Neural progenitor cell (in vitro differentiated cells): Measurements from ENCODE around the gene GMPR. TPM values are rescaled to one million over a fixed set of nuclear protein-coding genes. Genes with fewer than 3 reads are reported as not detected.

Source experiments
- DNase-seq: peaks from one replicate; pipeline ENCODE4 v3.0.0-alpha.2; 2016; ENCODE audit warnings: low spot score
- H2AFZ ChIP-seq: fragments of 200-600 bp; sonication (generic); replicated peaks from 2 replicates; pipeline ENCODE4 v1.6.1; 2016; ENCODE audit warnings: antibody characterized with exemption
- H3F3A ChIP-seq: fragments of 200-600 bp; sonication (generic); 2 replicates; pipeline ENCODE4 v1.6.1; 2016; ENCODE audit warnings: antibody characterized with exemption, low read depth
- H3K27ac ChIP-seq: fragments of 200-600 bp; sonication (generic); 2 replicates; pipeline ENCODE4 v1.5.1; 2016; ENCODE audit warnings: mild to moderate bottlenecking
- H3K27me3 ChIP-seq: fragments of 200-600 bp; sonication (generic); 2 replicates; pipeline ENCODE4 v1.6.1; 2016; ENCODE audit warnings: mild to moderate bottlenecking, moderate library complexity
- H3K36me3 ChIP-seq: fragments of 200-600 bp; sonication (generic); 2 replicates; pipeline ENCODE4 v1.5.1; 2016
- H3K4me1 ChIP-seq: fragments of 200-600 bp; sonication (generic); 2 replicates; pipeline ENCODE4 v1.6.1; 2016; ENCODE audit warnings: mixed run types
- H3K4me2 ChIP-seq: fragments of 200-600 bp; sonication (generic); 2 replicates; pipeline ENCODE4 v1.6.1; 2016
- H3K4me3 ChIP-seq: fragments of 200-600 bp; sonication (generic); 2 replicates; pipeline ENCODE4 v1.5.1; 2016
- H3K79me2 ChIP-seq: fragments of 200-600 bp; sonication (generic); 2 replicates; pipeline ENCODE4 v1.6.1; 2016; ENCODE audit warnings: low read depth
- H3K9ac ChIP-seq: fragments of 200-600 bp; sonication (generic); 2 replicates; pipeline ENCODE4 v1.6.1; 2016
- H3K9me3 ChIP-seq: fragments of 200-600 bp; sonication (generic); 2 replicates; pipeline ENCODE4 v1.5.1; 2016; ENCODE audit warnings: low read depth
- H4K20me1 ChIP-seq: fragments of 200-600 bp; sonication (generic); 2 replicates; pipeline ENCODE4 v1.6.1; 2016; ENCODE audit warnings: low read depth
- H3K27ac Mint-ChIP-seq: 3 replicates; pipeline ENCODE4 v1.8.0; 2021; ENCODE audit warnings: mixed read lengths
- H3K27me3 Mint-ChIP-seq: 2 replicates; pipeline ENCODE4 v1.8.0; 2022; ENCODE audit warnings: low read depth, mild to moderate bottlenecking, inconsistent platforms, moderate library complexity, mixed read lengths; ENCODE audit not compliant: insufficient read depth
- H3K36me3 Mint-ChIP-seq: 3 replicates; pipeline ENCODE4 v1.8.0; 2021; ENCODE audit warnings: mixed read lengths
- H3K4me1 Mint-ChIP-seq: 3 replicates; pipeline ENCODE4 v1.8.0; 2021; ENCODE audit warnings: mixed read lengths
- H3K4me3 Mint-ChIP-seq: 3 replicates; pipeline ENCODE4 v1.8.0; 2021; ENCODE audit warnings: mild to moderate bottlenecking, moderate library complexity, mixed read lengths
- H3K9me3 Mint-ChIP-seq: 3 replicates; pipeline ENCODE4 v1.8.0; 2020; ENCODE audit warnings: mixed read lengths
- EZH2 ChIP-seq: fragments of 200-600 bp; sonication (generic); IDR thresholded peaks from 2 replicates; pipeline ENCODE4 v1.6.1; 2017; ENCODE audit warnings: antibody characterized with exemption, mild to moderate bottlenecking, moderate library complexity
- EZH2phosphoT487 ChIP-seq: fragments of 200-600 bp; sonication (generic); IDR thresholded peaks from 2 replicates; pipeline ENCODE4 v1.6.1; 2017; ENCODE audit warnings: antibody characterized with exemption
- total RNA-seq: library from RNA; depleted of rRNA; stranded (reverse); fragments of >200 nt; gene quantifications from 2 replicates; pipeline ENCODE4 v1.2.3, GENCODE V29; 2015; ENCODE audit warnings: low replicate concordance
- TF ChIP-seq, protein P1 (sequence below): fragments of 200-600 bp; sonication (generic); IDR thresholded peaks from 2 replicates; pipeline ENCODE4 v1.5.1; 2017; ENCODE audit warnings: antibody characterized with exemption, mild to moderate bottlenecking

Gene GMPR
- total RNA-seq, 1 donor from 2014 or later = not detected

- Histone ChIP-seq H3K27ac (no peak overlapping the region), H3K9me3 (no peaks in the 10 kb centered on the region), H3K36me3 (no peaks in the 10 kb centered on the region), H3K4me1 (peaks cover 6% of the 10 kb centered on the region), H3K4me3 (no peak overlapping the region), H3K4me2 (no peak overlapping the region), H3K27me3 (no peaks in the 10 kb centered on the region), H3F3A (peaks cover 1% of the 10 kb centered on the region), H4K20me1 (no peaks in the 10 kb centered on the region), H3K9ac (no peak overlapping the region), H2AFZ (no peak overlapping the region), H3K79me2 (no peaks in the 10 kb centered on the region)
- peaks cover 7% of the 10 kb centered on the region for H3K27me3 Mint-ChIP-seq
- no peak for TF ChIP-seq EZH2phosphoT487
- H3K4me1 Mint-ChIP-seq = peaks cover 15% of the 10 kb centered on the region
- H3K36me3 Mint-ChIP-seq = no peaks in the 10 kb centered on the region
- H3K27ac Mint-ChIP-seq = no peak overlapping the region
- H3K4me3 Mint-ChIP-seq = no peak overlapping the region
- H3K9me3 Mint-ChIP-seq = peaks cover 2% of the 10 kb centered on the region
- DNase-seq = no peak
Observed at GRCh38 chr6:16336911-16337294, 98.5 kb downstream of the GMPR start.

DNA sequence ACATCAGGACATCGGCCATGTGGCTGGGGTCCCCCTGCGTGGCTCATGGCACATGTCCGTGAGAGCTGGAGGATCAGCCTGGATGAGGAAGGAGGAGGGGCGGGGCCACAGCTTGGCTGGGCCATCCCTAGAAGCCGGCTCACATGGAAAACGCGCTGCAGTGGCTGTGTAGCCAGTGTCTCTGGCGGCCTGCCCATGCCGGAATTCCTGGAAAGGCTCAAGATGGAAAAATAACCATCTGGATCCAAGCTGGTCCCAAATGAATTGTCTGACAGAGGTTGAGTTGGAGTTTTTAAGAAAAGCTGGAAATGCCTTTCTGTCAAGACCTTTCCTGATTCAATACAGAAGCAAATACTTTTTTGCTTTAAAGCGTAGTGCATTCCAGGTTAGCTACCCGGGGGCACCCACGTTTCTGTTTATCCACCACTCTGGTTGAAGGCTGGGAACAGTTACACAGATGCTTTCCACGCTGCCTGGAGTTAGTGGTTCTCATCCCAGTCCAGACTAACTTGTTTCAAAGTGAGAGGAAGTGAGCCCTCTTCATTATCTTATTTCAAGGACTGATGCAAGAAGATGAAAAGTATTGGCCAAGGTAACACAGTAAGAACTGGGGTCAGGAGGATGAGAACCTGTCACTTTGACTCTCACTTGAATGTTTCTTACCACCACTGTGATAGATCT is 99.0 kb downstream of the GMPR start:
- H3F3A ChIP-seq = no peaks in the 10 kb centered on the region
- H3K79me2 ChIP-seq = no peaks in the 10 kb centered on the region
- H4K20me1 ChIP-seq = no peaks in the 10 kb centered on the region
- H3K27ac ChIP-seq = no peak overlapping the region
- peaks cover 3% of the 10 kb centered on the region for H3K4me1 ChIP-seq
- H3K9ac ChIP-seq = no peak overlapping the region
- no peak overlapping the region for H3K4me2 ChIP-seq
- peaks cover 2% of the 10 kb centered on the region for H3K9me3 Mint-ChIP-seq
- TF ChIP-seq EZH2phosphoT487 (no peak), EZH2 (no peak)
- TF ChIP-seq, protein P1, sequence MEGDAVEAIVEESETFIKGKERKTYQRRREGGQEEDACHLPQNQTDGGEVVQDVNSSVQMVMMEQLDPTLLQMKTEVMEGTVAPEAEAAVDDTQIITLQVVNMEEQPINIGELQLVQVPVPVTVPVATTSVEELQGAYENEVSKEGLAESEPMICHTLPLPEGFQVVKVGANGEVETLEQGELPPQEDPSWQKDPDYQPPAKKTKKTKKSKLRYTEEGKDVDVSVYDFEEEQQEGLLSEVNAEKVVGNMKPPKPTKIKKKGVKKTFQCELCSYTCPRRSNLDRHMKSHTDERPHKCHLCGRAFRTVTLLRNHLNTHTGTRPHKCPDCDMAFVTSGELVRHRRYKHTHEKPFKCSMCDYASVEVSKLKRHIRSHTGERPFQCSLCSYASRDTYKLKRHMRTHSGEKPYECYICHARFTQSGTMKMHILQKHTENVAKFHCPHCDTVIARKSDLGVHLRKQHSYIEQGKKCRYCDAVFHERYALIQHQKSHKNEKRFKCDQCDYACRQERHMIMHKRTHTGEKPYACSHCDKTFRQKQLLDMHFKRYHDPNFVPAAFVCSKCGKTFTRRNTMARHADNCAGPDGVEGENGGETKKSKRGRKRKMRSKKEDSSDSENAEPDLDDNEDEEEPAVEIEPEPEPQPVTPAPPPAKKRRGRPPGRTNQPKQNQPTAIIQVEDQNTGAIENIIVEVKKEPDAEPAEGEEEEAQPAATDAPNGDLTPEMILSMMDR = no peak
- H2AFZ ChIP-seq = no peak overlapping the region
- peaks cover 7% of the 10 kb centered on the region for H3K27me3 Mint-ChIP-seq
- no peak overlapping the region for H3K27ac Mint-ChIP-seq
- no peaks in the 10 kb centered on the region for H3K9me3 ChIP-seq
- no peak overlapping the region for H3K4me3 Mint-ChIP-seq
- H3K4me1 Mint-ChIP-seq = peaks cover 15% of the 10 kb centered on the region
- H3K27me3 ChIP-seq = no peaks in the 10 kb centered on the region
- no peak overlapping the region for H3K4me3 ChIP-seq
- H3K36me3 Mint-ChIP-seq = no peaks in the 10 kb centered on the region
- H3K36me3 ChIP-seq = no peaks in the 10 kb centered on the region
- DNase-seq = no peak

- Histone ChIP-seq H3K4me2 (no peak overlapping the region), H3F3A (no peaks in the 10 kb centered on the region), H2AFZ (no peak overlapping the region), H3K9ac (no peak overlapping the region), H3K4me3 (no peak overlapping the region), H3K79me2 (no peaks in the 10 kb centered on the region), H4K20me1 (no peaks in the 10 kb centered on the region), H3K36me3 (no peaks in the 10 kb centered on the region), H3K4me1 (no peaks in the 10 kb centered on the region), H3K9me3 (no peaks in the 10 kb centered on the region), H3K27me3 (no peaks in the 10 kb centered on the region), H3K27ac (no peak overlapping the region)
- no peak overlapping the region for H3K27ac Mint-ChIP-seq
- H3K9me3 Mint-ChIP-seq = peaks cover 2% of the 10 kb centered on the region
- H3K4me3 Mint-ChIP-seq = no peak overlapping the region
- DNase-seq = peak; percentile 26
- peaks cover 7% of the 10 kb centered on the region for H3K27me3 Mint-ChIP-seq
- TF ChIP-seq, protein P1 = peak; percentile 47
- no peak for TF ChIP-seq EZH2
- H3K36me3 Mint-ChIP-seq = no peaks in the 10 kb centered on the region
- H3K4me1 Mint-ChIP-seq = peaks cover 15% of the 10 kb centered on the region
Observed at GRCh38 chr6:16338577-16339264, 100.3 kb downstream of the GMPR start.

GRCh38 chr6:16339265-16339587 is 100.8 kb downstream of the GMPR start:
- Histone ChIP-seq H3K27ac (no peak overlapping the region), H3K79me2 (no peaks in the 10 kb centered on the region), H3K4me2 (no peak overlapping the region), H3F3A (no peaks in the 10 kb centered on the region), H3K4me1 (no peaks in the 10 kb centered on the region), H3K9ac (no peak overlapping the region), H3K9me3 (no peaks in the 10 kb centered on the region), H4K20me1 (no peaks in the 10 kb centered on the region), H3K4me3 (no peak overlapping the region), H2AFZ (no peak overlapping the region), H3K27me3 (no peaks in the 10 kb centered on the region), H3K36me3 (no peaks in the 10 kb centered on the region)
- peaks cover 15% of the 10 kb centered on the region for H3K4me1 Mint-ChIP-seq
- H3K27ac Mint-ChIP-seq = no peak overlapping the region
- H3K27me3 Mint-ChIP-seq = peaks cover 7% of the 10 kb centered on the region
- no peaks in the 10 kb centered on the region for H3K36me3 Mint-ChIP-seq
- DNase-seq = no peak
- H3K4me3 Mint-ChIP-seq = no peak overlapping the region
- TF ChIP-seq EZH2phosphoT487 = no peak
- TF ChIP-seq, protein P1 = no peak
- TF ChIP-seq EZH2 = no peak
- H3K9me3 Mint-ChIP-seq = peaks cover 2% of the 10 kb centered on the region
